GM23338 (cell line): ENCODE measurements around the gene SKP1. TPM values are rescaled to one million over a fixed set of nuclear protein-coding genes. Genes with fewer than 3 reads are reported as not detected.

Experiments
- ATAC-seq: fragments of 200-7000 bp; cut with Tn5 transposase; 3 replicates; pipeline ENCODE4 v1.9.1; 2020
- DNase-seq: peaks from one replicate; pipeline ENCODE4 v3.0.0-alpha.2; 2015; ENCODE audit warnings: low spot score
- H2AFZ ChIP-seq: fragments of 200-600 bp; sonication (generic); 2 replicates; pipeline ENCODE4 v1.8.0; 2016; ENCODE audit warnings: antibody characterized with exemption, mild to moderate bottlenecking, moderate library complexity
- H3F3A ChIP-seq: fragments of 200-600 bp; sonication (generic); replicated peaks from 2 replicates; pipeline ENCODE4 v1.8.0; 2017; ENCODE audit warnings: antibody characterized with exemption, mixed run types, low read depth
- H3K27ac ChIP-seq: fragments of 200-600 bp; sonication (generic); 2 replicates; pipeline ENCODE4 v1.6.1; 2016; ENCODE audit warnings: low read depth
- H3K27me3 ChIP-seq: fragments of 200-600 bp; sonication (generic); 2 replicates; pipeline ENCODE4 v1.8.0; 2016; ENCODE audit warnings: mild to moderate bottlenecking, mixed run types, moderate library complexity; ENCODE audit not compliant: insufficient read depth
- H3K36me3 ChIP-seq: fragments of 200-600 bp; sonication (generic); 2 replicates; pipeline ENCODE4 v1.8.0; 2016; ENCODE audit warnings: mild to moderate bottlenecking; ENCODE audit not compliant: insufficient read depth
- H3K4me1 ChIP-seq: fragments of 200-600 bp; sonication (generic); 2 replicates; pipeline ENCODE4 v1.8.0; 2016; ENCODE audit warnings: mild to moderate bottlenecking, moderate library complexity; ENCODE audit not compliant: insufficient read depth
- H3K4me2 ChIP-seq: fragments of 200-600 bp; sonication (generic); 2 replicates; pipeline ENCODE4 v1.7.1; 2017; ENCODE audit warnings: mixed run types
- H3K4me3 ChIP-seq: fragments of 200-600 bp; sonication (generic); 2 replicates; pipeline ENCODE4 v1.6.1; 2016; ENCODE audit warnings: mixed run types
- H3K79me2 ChIP-seq: fragments of 200-600 bp; sonication (generic); replicated peaks from 2 replicates; pipeline ENCODE4 v1.8.0; 2017; ENCODE audit warnings: mild to moderate bottlenecking; ENCODE audit not compliant: insufficient read depth
- H3K9me2 ChIP-seq: fragments of 200-600 bp; sonication (generic); 2 replicates; pipeline ENCODE4 v1.8.0; 2017; ENCODE audit not compliant: insufficient read depth
- H4K20me1 ChIP-seq: fragments of 200-600 bp; sonication (generic); replicated peaks from 2 replicates; pipeline ENCODE4 v1.8.0; 2017; ENCODE audit warnings: mild to moderate bottlenecking; ENCODE audit not compliant: insufficient read depth
- H3K27ac Mint-ChIP-seq: 2 replicates; pipeline ENCODE4 v1.8.0; 2020; ENCODE audit warnings: inconsistent platforms, mild to moderate bottlenecking, moderate library complexity, mixed read lengths
- H3K27me3 Mint-ChIP-seq: 3 replicates; pipeline ENCODE4 v1.8.0; 2022; ENCODE audit warnings: low read depth, mild to moderate bottlenecking, moderate library complexity, mixed read lengths, inconsistent platforms; ENCODE audit not compliant: insufficient read depth, poor library complexity
- H3K36me3 Mint-ChIP-seq: 3 replicates; pipeline ENCODE4 v1.8.0; 2021; ENCODE audit warnings: low read depth, mild to moderate bottlenecking, inconsistent platforms, moderate library complexity, mixed read lengths
- H3K4me1 Mint-ChIP-seq: 3 replicates; pipeline ENCODE4 v1.8.0; 2020; ENCODE audit warnings: mild to moderate bottlenecking, inconsistent platforms, mixed read lengths
- H3K4me3 Mint-ChIP-seq: 3 replicates; pipeline ENCODE4 v1.8.0; 2021; ENCODE audit warnings: moderate library complexity, mild to moderate bottlenecking, inconsistent platforms, mixed read lengths
- H3K9me3 Mint-ChIP-seq: 3 replicates; pipeline ENCODE4 v1.8.0; 2020; ENCODE audit warnings: moderate library complexity, mild to moderate bottlenecking, inconsistent platforms, mixed read lengths
- EZH2phosphoT487 ChIP-seq: fragments of 200-600 bp; sonication (generic); IDR thresholded peaks from one replicate; pipeline ENCODE4 v1.8.1; 2018; ENCODE audit warnings: antibody characterized with exemption; ENCODE audit not compliant: unreplicated experiment
- NANOG ChIP-seq: IDR thresholded peaks from 2 replicates; pipeline ENCODE4 v1.6.1; 2016; ENCODE audit warnings: antibody characterized with exemption, borderline replicate concordance
- REST ChIP-seq: IDR thresholded peaks from one replicate; pipeline ENCODE4 v1.6.1; 2018; ENCODE audit warnings: antibody characterized with exemption; ENCODE audit not compliant: unreplicated experiment
- ZNF114 ChIP-seq: fragments of 250-450 bp; sonication (Bioruptor Pico); IDR thresholded peaks from 2 replicates; pipeline ENCODE4 v1.5.0; 2020; ENCODE audit warnings: mild to moderate bottlenecking, moderate library complexity
- ZNF462 ChIP-seq: fragments of 250-450 bp; sonication (Bioruptor Pico); IDR thresholded peaks from 2 replicates; pipeline ENCODE4 v1.5.0; 2020; ENCODE audit warnings: mild to moderate bottlenecking, moderate library complexity
- polyA plus RNA-seq: library from polyadenylated mRNA; unstranded; fragments of >200 nt; fragmentation: Nextera tagmentation; extraction: Ambion mirVana; gene quantifications from 2 replicates; pipeline ENCODE4 v1.2.1, GENCODE V29; 2016
- total RNA-seq: library from RNA; depleted of rRNA; stranded (reverse); fragments of >200 nt; shearing (Covaris generic); gene quantifications from 2 replicates; pipeline ENCODE4 v1.2.3, GENCODE V29; 2014

The SKP1 gene
- total and polyA plus RNA-seq, 2 experiments from 2014 or later, result 244 to 440 TPM

- TF ChIP-seq ZNF462 (CRISPR knock-in tag), result no peak
These were observed 73.4 kb downstream of the SKP1 start (continued) for GRCh38 chr5:134103397-134103796.

GRCh38 chr5:134101686-134102439, 74.9 kb downstream of the SKP1 start:
- peaks cover 40% of the 10 kb centered on the region for H3K4me1 Mint-ChIP-seq
- peaks cover 48% of the 10 kb centered on the region for H3K27me3 Mint-ChIP-seq
- Histone ChIP-seq H3K4me1 (peaks cover 35% of the 10 kb centered on the region), H3K27ac (no peak overlapping the region), H3K79me2 (no peaks in the 10 kb centered on the region), H3K4me2 (peak overlapping the region; percentile 50), H4K20me1 (no peaks in the 10 kb centered on the region), H3F3A (0 out of 2 replicates have a peak, but pooled peaks cover 6% of the 10 kb centered on the region), H3K9me2 (no peaks in the 10 kb centered on the region), H3K27me3 (peaks cover 26% of the 10 kb centered on the region), H3K36me3 (no peaks in the 10 kb centered on the region), H2AFZ (no peak overlapping the region), H3K4me3 (peak overlapping the region; percentile 30; the same call in 1 of the 2 replicates)
- no peak overlapping the region for H3K27ac Mint-ChIP-seq
- peak; percentile 83 for DNase-seq
- no peaks in the 10 kb centered on the region for H3K36me3 Mint-ChIP-seq
- peak; percentile 60 for ATAC-seq
- H3K9me3 Mint-ChIP-seq, result no peaks in the 10 kb centered on the region
- H3K4me3 Mint-ChIP-seq, result no peak overlapping the region
- TF ChIP-seq EZH2phosphoT487 (no peak), REST (no peak), ZNF114 (CRISPR knock-in tag) (no peak), NANOG (no peak)
